ENCODE results near the gene SAT1.

DNA sequence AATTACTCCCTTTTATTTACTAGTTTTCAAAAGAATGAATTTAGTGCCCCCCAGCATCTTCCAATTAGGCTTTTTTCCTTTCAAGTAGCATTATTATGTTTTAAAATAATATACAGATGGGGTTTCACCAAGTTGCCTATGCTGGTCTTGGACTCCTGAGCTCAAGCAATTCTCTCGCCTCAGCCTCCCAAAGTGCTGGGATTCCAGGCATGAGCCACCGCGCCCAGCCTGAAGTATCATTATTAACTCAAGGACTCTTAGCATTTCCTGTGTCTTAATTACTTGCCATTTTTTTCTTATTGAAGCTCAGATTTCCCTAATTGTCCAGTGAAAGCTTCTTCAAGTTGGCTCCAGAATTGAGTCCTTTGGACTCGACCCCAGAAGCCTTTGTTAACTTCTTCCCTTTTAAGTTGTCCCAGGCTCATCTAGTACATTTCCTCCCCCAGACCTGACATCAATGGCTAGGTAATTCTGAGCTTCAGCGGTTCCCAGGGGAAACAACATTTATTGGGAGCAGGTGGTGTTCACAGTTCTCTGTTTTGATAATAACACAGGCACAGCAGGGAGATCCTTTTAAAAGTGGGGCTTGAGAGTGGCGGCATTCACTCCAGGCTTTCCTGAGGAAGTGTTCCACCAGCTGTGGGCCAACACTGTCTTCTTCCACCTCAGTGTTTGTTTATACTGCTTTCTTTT, 10.0 kb downstream of the SAT1 start:
- no peak for TF ChIP-seq POLR2A (IDR thresholded peaks at IDR 0.05; ENCODE audit: low read length)
- no peak for TF ChIP-seq GATA1 (IDR thresholded peaks at IDR 0.05; ENCODE audit: low read depth, low read length)
